H1 (cell line): Measurements from ENCODE around the gene GLB1L3. TPM values are rescaled to one million over a fixed set of nuclear protein-coding genes. Genes with fewer than 3 reads are reported as not detected.

ENCODE experiments used
- JUN ChIP-seq: IDR thresholded peaks from 2 replicates; pipeline ENCODE4 v1.6.1; 2011; ENCODE audit warnings: low read depth, mild to moderate bottlenecking, improper control_type of control experiment, low read length
- TAF7 ChIP-seq: optimal IDR thresholded peaks from 2 replicates; pipeline ENCODE3; 2011; ENCODE audit warnings: low read depth, mild to moderate bottlenecking, inconsistent platforms, low read length, moderate library complexity, borderline replicate concordance
- TBP ChIP-seq: IDR thresholded peaks from 2 replicates; pipeline ENCODE4 v1.6.1; 2011; ENCODE audit warnings: low read depth, low read length, improper control_type of control experiment
- polyA plus RNA-seq, 7 experiments: library from polyadenylated mRNA; depleted of rRNA in 3 of 7; stranded (reverse) in 5 of 7; unstranded in 2 of 7; fragments of >200 nt in 5 of 7; fragments of 200-250 nt in 2 of 7; gene quantifications; 1 replicate in 5 of 7; 2 replicates in 1 of 7; 4 replicates in 1 of 7; pipeline versions ENCODE4 v1.2.1 to v1.2.3, GENCODE V29; 2011 to 2013; ENCODE audit warnings: missing spikeins in 2 of 7, mixed read lengths in 2 of 7
- total RNA-seq: library from RNA; stranded (reverse); fragmentation: NEBNext Ultra II Directional; extraction: Animal tissue kit (Norgen Biotek cat#: 25700); gene quantifications from 2 replicates; pipeline ENCODE4 v1.2.1, GENCODE V29; 2021
- TF ChIP-seq, protein P1 (sequence below): fragments of 300-600 bp; sonication (generic); IDR thresholded peaks from 2 replicates; pipeline ENCODE4 v1.7.1; 2012; ENCODE audit warnings: low read length, moderate library complexity, mild to moderate bottlenecking, inconsistent platforms; ENCODE audit not compliant: insufficient replicate concordance

The GLB1L3 gene
- total and polyA plus RNA-seq, 2 of the 8 experiments (the other 6 are each of a cell fraction or from before 2014, with no cell fraction given), result 14.9 to 33.2 TPM

DNA sequence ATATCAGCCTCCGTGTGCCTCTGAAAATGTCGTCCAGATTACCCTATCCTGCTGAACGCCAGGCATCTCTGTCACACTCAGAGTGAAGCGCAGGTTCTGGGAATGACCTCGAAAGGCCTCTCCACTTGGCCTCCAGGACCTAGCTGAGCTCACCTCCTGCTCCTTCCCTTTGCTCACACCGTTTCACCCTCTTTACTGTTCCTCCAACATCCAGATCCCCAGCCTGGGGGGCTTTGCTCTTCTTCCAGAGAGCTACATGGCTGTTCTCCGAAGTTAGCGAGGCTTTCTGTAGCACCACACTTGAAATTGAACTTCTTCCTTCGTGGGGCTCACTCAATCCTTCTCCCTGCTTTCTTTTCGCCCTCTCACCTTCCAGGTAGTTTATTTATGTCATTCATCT, 83.5 kb downstream of the GLB1L3 start (continued):
- TF ChIP-seq, protein P1, sequence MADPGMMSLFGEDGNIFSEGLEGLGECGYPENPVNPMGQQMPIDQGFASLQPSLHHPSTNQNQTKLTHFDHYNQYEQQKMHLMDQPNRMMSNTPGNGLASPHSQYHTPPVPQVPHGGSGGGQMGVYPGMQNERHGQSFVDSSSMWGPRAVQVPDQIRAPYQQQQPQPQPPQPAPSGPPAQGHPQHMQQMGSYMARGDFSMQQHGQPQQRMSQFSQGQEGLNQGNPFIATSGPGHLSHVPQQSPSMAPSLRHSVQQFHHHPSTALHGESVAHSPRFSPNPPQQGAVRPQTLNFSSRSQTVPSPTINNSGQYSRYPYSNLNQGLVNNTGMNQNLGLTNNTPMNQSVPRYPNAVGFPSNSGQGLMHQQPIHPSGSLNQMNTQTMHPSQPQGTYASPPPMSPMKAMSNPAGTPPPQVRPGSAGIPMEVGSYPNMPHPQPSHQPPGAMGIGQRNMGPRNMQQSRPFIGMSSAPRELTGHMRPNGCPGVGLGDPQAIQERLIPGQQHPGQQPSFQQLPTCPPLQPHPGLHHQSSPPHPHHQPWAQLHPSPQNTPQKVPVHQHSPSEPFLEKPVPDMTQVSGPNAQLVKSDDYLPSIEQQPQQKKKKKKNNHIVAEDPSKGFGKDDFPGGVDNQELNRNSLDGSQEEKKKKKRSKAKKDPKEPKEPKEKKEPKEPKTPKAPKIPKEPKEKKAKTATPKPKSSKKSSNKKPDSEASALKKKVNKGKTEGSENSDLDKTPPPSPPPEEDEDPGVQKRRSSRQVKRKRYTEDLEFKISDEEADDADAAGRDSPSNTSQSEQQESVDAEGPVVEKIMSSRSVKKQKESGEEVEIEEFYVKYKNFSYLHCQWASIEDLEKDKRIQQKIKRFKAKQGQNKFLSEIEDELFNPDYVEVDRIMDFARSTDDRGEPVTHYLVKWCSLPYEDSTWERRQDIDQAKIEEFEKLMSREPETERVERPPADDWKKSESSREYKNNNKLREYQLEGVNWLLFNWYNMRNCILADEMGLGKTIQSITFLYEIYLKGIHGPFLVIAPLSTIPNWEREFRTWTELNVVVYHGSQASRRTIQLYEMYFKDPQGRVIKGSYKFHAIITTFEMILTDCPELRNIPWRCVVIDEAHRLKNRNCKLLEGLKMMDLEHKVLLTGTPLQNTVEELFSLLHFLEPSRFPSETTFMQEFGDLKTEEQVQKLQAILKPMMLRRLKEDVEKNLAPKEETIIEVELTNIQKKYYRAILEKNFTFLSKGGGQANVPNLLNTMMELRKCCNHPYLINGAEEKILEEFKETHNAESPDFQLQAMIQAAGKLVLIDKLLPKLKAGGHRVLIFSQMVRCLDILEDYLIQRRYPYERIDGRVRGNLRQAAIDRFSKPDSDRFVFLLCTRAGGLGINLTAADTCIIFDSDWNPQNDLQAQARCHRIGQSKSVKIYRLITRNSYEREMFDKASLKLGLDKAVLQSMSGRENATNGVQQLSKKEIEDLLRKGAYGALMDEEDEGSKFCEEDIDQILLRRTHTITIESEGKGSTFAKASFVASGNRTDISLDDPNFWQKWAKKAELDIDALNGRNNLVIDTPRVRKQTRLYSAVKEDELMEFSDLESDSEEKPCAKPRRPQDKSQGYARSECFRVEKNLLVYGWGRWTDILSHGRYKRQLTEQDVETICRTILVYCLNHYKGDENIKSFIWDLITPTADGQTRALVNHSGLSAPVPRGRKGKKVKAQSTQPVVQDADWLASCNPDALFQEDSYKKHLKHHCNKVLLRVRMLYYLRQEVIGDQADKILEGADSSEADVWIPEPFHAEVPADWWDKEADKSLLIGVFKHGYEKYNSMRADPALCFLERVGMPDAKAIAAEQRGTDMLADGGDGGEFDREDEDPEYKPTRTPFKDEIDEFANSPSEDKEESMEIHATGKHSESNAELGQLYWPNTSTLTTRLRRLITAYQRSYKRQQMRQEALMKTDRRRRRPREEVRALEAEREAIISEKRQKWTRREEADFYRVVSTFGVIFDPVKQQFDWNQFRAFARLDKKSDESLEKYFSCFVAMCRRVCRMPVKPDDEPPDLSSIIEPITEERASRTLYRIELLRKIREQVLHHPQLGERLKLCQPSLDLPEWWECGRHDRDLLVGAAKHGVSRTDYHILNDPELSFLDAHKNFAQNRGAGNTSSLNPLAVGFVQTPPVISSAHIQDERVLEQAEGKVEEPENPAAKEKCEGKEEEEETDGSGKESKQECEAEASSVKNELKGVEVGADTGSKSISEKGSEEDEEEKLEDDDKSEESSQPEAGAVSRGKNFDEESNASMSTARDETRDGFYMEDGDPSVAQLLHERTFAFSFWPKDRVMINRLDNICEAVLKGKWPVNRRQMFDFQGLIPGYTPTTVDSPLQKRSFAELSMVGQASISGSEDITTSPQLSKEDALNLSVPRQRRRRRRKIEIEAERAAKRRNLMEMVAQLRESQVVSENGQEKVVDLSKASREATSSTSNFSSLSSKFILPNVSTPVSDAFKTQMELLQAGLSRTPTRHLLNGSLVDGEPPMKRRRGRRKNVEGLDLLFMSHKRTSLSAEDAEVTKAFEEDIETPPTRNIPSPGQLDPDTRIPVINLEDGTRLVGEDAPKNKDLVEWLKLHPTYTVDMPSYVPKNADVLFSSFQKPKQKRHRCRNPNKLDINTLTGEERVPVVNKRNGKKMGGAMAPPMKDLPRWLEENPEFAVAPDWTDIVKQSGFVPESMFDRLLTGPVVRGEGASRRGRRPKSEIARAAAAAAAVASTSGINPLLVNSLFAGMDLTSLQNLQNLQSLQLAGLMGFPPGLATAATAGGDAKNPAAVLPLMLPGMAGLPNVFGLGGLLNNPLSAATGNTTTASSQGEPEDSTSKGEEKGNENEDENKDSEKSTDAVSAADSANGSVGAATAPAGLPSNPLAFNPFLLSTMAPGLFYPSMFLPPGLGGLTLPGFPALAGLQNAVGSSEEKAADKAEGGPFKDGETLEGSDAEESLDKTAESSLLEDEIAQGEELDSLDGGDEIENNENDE, result no peak
- TF ChIP-seq JUN (no peak), TBP (no peak), TAF7 (no peak)
